Stomach (tissue), 9 donors: ENCODE data around the gene ANO7. TPM values are rescaled to one million over a fixed set of nuclear protein-coding genes. Genes with fewer than 3 reads are reported as not detected.

Experiments used
- DNase-seq, 2 donors: peaks; one replicate each; pipeline versions ENCODE4 v3.0.0 to v3.0.0-alpha.2; 2013 to 2019
- H3K27ac ChIP-seq, 5 donors: fragments of 200-600 bp in 4 of 5; sonication (generic) in 4 of 5; one replicate each; pipeline ENCODE4 v1.5.1; 2013 to 2019; ENCODE audit warnings: mild to moderate bottlenecking in 1 of 5, moderate library complexity in 1 of 5
- H3K27me3 ChIP-seq, 3 donors: fragments of 200-600 bp; sonication (generic); one replicate each; pipeline ENCODE4 v1.5.1; 2017 to 2019; ENCODE audit warnings: mixed run types in 1 of 3
- H3K36me3 ChIP-seq, 4 donors: fragments of 200-600 bp; sonication (generic); 1 replicate in 3 of 4; 2 replicates in 1 of 4; pipeline ENCODE4 v1.5.1; 2016 to 2019
- H3K4me1 ChIP-seq, 4 donors: fragments of 200-600 bp; sonication (generic); one replicate each; pipeline ENCODE4 v1.5.1; 2016 to 2019
- H3K4me3 ChIP-seq, 4 donors: fragments of 200-600 bp; sonication (generic) in 3 of 4; one replicate each; pipeline ENCODE4 v1.5.1; 2016 to 2019; ENCODE audit warnings: mild to moderate bottlenecking in 1 of 4
- H3K9me3 ChIP-seq, 4 donors: fragments of 200-600 bp; sonication (generic); one replicate each; pipeline ENCODE4 v1.5.1; 2016 to 2019
- CTCF ChIP-seq, 7 experiments: fragments of 450-650 bp in 4 of 7; fragments of 200-600 bp in 3 of 7; sonication (generic) in 3 of 7; IDR thresholded peaks; one replicate each; pipeline ENCODE4 v1.5.1; 2016 to 2019; ENCODE audit warnings: antibody characterized with exemption in 7 of 7, control low read depth in 2 of 7, mild to moderate bottlenecking in 1 of 7
- EP300 ChIP-seq: sonication (generic); formaldehyde crosslinking; IDR thresholded peaks from one replicate; pipeline ENCODE4 v1.6.1; 2017; ENCODE audit warnings: antibody characterized with exemption
- POLR2A ChIP-seq, 4 donors: fragments of 450-650 bp; IDR thresholded peaks; one replicate each; pipeline ENCODE4 v1.6.1; 2016; ENCODE audit warnings: antibody characterized with exemption in 4 of 4, control low read depth in 2 of 4, mild to moderate bottlenecking in 1 of 4, moderate library complexity in 1 of 4
- POLR2AphosphoS5 ChIP-seq, 3 donors: sonication (generic); formaldehyde crosslinking; IDR thresholded peaks; one replicate each; pipeline ENCODE4 v1.6.1; 2016; ENCODE audit warnings: antibody characterized with exemption in 3 of 3
- WGBS, 5 donors: extraction: QIAGEN DNeasy Blood & Tissue Kit in 3 of 5; methylation state at CpG; one replicate each; pipeline versions ENCODE4 v1.1.5 to v1.1.7; 2013 to 2018; 5-methylcytosine and 5-hydroxymethylcytosine counted together
- intact Hi-C: fragments of 100-400 bp; cut with DNase I; formaldehyde crosslinking; loops from one replicate; pipeline ENCODE4 v1.15.1; 2023; ENCODE audit warnings: low total_unique reads
- polyA plus RNA-seq, 3 donors: library from polyadenylated mRNA; stranded (reverse); fragments of 200-250 nt; gene quantifications; one replicate each; pipeline ENCODE4 v1.2.3, GENCODE V29; 2013
- total RNA-seq, 5 donors: library from RNA; depleted of rRNA; stranded (reverse); fragments of >200 nt; gene quantifications; one replicate each; pipeline versions ENCODE4 v1.1.0 to v1.2.3, GENCODE V29; 2014 to 2016
- donor health status: healthy with polysubstance abuse.
- donor health status: Bipolar disorder and iron deficiency.
- donor health status: healthy.

The ANO7 gene
- total and polyA plus RNA-seq, 8 donors: 0.48 to 138 (median 5.6) TPM

GRCh38 chr2:241270531-241270930, 82.1 kb downstream of the ANO7 start:
- Histone ChIP-seq H3K4me3 (peak overlapping the region; percentile 95 to 98 (median 97)), H3K27ac (peak overlapping the region in 4 of 5 donors; percentile 34 to 98 (median 96)), H3K27me3 (no peaks in the 10 kb centered on the region), H3K9me3 (no peaks in the 10 kb centered on the region), H3K36me3 (peaks cover 12 to 36% (median 31%) of the 10 kb centered on the region in 4 donors), H3K4me1 (peaks cover 25 to 74% (median 55%) of the 10 kb centered on the region in 4 donors)
- WGBS, 5 donors: 34 to 73% (median 43%) methylated on average over 5 of the region's 5 CpGs
- intact Hi-C loops: no loop called here
- TF ChIP-seq CTCF (IDR thresholded peaks at IDR 0.05) (no peak), EP300 (no peak), POLR2AphosphoS5 (IDR thresholded peaks at IDR 0.05) (no peak), POLR2A (IDR thresholded peaks at IDR 0.05) (no peak)
- DNase-seq: no peak

GRCh38 chr2:241271706-241272302, 83.3 kb downstream of the ANO7 start:
- Histone ChIP-seq H3K27me3 (no peaks in the 10 kb centered on the region), H3K9me3 (no peaks in the 10 kb centered on the region), H3K27ac (peak overlapping the region; percentile 94 to 98 (median 97)), H3K4me3 (peak overlapping the region; percentile 95 to 98 (median 97)), H3K36me3 (peaks cover under 1 to 23% (median 18%) of the 10 kb centered on the region in 4 donors), H3K4me1 (peaks cover 25 to 67% (median 55%) of the 10 kb centered on the region in 4 donors)
- peak; percentile 88 to 91 for DNase-seq
- TF ChIP-seq POLR2AphosphoS5 (IDR thresholded peaks at IDR 0.05) (peak; percentile 19 to 64 (median 59)), CTCF (IDR thresholded peaks at IDR 0.05) (no peak)
- WGBS, 5 donors: 1 to 2% (median 1%) methylated on average over 16 to 37 of the region's 37 CpGs
- intact Hi-C loops: no loop called here

GRCh38 chr2:241272303-241273209, 84.1 kb downstream of the ANO7 start:
- 0 to 1% (median 1%) methylated on average over 22 to 92 of the region's 102 CpGs for WGBS, 5 donors
- peak overlapping the region; percentile 94 to 98 (median 97) for H3K27ac ChIP-seq
- H3K36me3 ChIP-seq: peaks cover 0 to 16% (median 11%) of the 10 kb centered on the region in 4 donors
- intact Hi-C loops: no loop called here
- no peaks in the 10 kb centered on the region for H3K27me3 ChIP-seq
- peaks cover 25 to 62% (median 52%) of the 10 kb centered on the region in 4 donors for H3K4me1 ChIP-seq
- TF ChIP-seq POLR2AphosphoS5 (IDR thresholded peaks at IDR 0.05): peak in 2 of 3 donors; percentile 62 to 68
- TF ChIP-seq POLR2A (IDR thresholded peaks at IDR 0.05): no peak
- no peaks in the 10 kb centered on the region for H3K9me3 ChIP-seq
- peak; percentile 74 to 91 for DNase-seq
- peak overlapping the region; percentile 95 to 98 (median 97) for H3K4me3 ChIP-seq

GRCh38 chr2:241273210-241274020, 84.9 kb downstream of the ANO7 start:
- no peaks in the 10 kb centered on the region for H3K9me3 ChIP-seq
- 36 to 51% (median 47%) methylated on average over 21 of the region's 21 CpGs for WGBS, 5 donors
- H3K27ac ChIP-seq: peak overlapping the region; percentile 94 to 98 (median 97)
- peaks cover 25 to 55% (median 47%) of the 10 kb centered on the region in 4 donors for H3K4me1 ChIP-seq
- peaks cover 0 to 7% (median 2%) of the 10 kb centered on the region in 4 donors for H3K36me3 ChIP-seq
- H3K27me3 ChIP-seq: no peaks in the 10 kb centered on the region
- H3K4me3 ChIP-seq: peak overlapping the region; percentile 95 to 98 (median 97)
- intact Hi-C loops: no loop called here
- TF ChIP-seq POLR2A (IDR thresholded peaks at IDR 0.05) (no peak), POLR2AphosphoS5 (IDR thresholded peaks at IDR 0.05) (no peak), EP300 (no peak), CTCF (IDR thresholded peaks at IDR 0.05) (no peak)
- peak in 1 of 2 donors; percentile 17 for DNase-seq
